NCI-H2081 treated with DMSO at 0.1 percent for 48 hours (cell line): Measurements from ENCODE around the gene MSL1.
"Not testable (repeated sequence)": the region's sequence is repeated elsewhere in the genome, so short reads cannot be mapped to it uniquely, and the experiment has no call there.

Experiments used
- DNase-seq: peaks from one replicate; lab custom pipeline; 2025; lab: John Stamatoyannopoulos, UW

The MSL1 gene

DNA sequence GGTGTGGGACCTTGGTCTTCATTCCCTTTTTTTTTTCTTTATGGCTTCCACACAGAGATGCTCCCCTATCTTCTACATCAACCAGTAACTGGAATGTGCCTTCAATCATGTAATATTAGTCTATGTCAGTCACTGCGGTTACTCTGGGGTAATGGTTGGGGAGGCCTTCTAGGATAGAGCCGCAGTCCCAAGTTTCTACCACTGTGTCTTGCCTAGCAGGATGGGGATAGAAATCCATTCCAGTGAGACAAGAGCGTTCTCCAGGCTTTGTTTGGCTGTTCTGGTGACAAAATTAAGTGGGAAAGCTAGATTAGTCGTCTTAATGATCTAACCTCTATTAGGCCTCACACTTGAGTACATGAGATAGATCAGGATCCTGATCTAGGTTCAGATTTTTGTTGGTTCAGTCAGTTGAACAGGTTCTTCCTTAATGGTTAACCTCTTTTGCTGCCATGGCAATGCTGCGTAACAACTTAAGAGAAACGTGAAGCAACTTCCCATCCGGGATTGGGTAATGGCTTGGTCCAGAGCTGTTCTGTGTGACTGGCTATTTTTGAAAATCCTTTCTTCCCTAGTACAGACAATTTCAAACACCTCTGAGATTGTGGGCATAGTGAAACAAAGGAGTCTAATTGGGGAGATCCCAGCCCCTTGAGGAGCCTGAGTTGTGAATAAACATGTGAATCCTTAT is 8.7 kb downstream of the MSL1 start:
- DNase-seq: no peak

DNA sequence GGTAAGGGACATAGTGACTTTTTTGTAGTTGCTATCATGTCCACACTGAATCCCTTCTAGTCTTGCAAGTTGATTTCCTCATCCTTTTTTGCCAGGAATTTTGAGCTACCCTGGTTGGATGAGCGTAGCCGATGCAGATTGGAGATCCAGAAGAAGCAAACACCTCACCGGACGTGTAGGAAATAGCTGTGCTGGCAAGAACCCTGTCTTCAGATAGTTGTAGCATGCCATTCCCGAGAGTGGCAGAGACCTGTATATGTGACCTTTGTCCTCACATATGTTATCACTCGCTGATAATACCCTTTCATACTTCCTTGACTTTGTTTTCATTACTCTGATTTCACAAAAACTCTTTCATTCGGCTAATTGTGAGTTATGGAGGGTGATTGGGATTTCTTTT is 12.4 kb downstream of the MSL1 start:
- no peak for DNase-seq

DNA sequence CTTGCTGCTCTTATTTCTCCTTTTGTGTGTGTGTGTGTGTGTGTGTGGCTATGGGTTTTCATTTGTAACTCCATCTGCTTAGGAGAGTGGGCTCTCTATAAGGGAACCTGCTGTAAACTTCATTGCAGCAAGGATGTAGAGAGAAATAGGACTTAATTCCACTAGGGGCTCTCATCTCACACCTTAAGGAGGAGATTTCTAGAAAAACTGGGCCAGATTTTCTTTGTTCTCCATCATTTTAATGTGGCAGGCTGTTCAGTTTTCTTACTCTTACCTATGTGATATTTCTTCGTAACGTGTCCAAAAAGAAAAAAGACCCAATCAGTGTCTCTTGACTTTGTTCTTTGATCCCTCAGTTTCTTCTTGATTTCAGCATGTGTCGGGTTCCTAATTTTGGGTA is 14.0 kb downstream of the MSL1 start:
- DNase-seq: no peak

DNA sequence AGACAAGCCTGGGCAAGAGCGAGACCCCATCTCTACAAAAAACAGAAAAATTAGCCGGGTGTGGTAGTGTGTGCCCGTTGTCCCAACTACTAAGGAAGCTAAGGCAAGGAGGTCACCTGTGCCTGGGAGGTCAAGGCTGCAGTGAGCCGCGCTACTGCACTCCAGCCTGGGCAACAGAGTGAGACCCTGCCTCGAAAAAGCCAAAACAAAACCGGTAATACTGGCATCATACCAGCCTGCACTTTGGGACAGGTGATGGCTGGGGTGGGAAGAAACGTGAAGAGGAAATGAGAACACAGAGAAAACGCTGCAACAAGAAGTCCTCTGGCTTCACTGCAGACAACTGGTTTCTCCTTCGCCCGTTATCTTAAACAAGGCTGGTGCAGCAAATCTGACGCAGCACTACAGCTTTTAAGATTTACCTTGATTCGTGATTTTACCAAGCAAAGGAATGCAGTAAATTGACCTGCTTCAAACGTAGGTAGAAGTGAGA is 17.8 kb downstream of the MSL1 start:
- no peak for DNase-seq

DNA sequence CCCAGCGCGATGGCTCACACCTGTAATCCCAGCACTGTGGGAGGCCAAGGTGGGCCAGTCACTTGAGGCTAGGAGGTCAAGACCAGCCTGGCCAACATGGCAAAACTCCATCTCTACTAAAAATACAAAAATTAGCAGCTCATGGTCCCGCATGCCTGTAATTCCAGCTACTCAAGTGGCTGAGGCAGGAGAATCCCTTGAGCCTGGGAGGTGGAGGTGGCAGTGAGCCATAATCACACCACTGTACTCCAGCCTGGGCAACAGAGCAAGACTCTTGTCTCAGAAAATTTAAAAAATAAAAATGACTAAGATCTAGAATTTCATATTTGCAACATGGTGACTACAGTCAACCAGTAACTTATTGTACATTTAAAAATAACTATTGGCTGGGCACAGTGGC is 21.4 kb downstream of the MSL1 start:
- DNase-seq: not testable (repeated sequence)

DNA sequence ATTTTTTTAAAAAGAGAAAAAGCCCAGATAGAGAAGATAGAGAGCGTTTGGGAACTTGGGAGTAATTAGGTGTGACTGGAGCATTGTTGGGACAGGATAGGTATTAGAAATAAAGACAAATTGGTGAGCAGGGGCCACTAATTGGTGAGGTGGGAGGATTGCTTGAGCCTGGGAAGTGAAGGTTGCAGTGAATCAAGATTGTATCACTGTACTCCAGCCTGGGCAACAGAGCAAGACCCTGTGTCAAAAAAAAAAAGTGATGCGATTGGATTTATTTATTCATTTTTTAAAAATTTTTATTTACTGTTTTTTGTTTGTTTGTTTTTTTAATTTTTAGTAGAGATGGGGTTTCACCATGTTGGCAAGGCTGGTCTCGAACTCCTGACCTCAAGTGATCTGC is 23.7 kb downstream of the MSL1 start:
- DNase-seq: no peak

DNA sequence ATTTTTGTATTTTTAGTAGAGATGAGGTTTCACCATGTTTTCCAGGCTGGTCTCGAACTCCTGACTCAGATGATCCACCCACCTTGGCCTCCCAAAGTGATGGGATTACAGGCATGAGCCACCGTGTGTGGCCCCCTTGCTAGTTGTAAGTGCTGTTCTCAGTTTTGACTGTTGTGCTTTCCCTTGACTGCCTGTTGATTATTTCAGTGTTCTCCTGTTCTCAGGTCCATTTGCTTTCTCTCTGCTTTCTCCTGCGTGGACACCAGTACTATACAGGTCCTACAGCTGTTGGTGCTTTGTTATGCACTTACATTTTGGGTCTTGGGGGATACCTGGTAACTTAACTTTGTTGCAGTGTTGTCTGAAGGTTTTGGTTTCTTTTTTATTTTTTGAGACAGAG is 26.8 kb downstream of the MSL1 start:
- no peak for DNase-seq

DNA sequence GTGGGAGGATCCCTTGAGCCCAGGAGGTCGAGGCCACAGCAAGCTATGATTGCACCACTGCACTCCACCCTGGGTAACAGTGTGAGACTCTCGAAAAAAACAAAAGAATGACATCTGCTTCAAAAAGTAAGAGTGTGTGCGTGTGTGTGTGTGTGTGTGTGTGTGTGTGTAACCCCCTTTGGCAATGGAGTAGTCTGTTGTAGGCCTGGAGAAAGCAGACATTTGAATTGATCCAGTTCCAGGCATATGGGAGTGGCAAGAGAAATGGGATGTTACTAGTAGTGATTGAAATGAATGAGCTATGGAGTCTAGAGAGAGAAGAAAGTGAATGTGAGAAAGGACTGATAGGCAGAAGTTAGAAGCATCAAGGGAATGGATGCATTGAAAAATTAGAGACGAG is 28.5 kb downstream of the MSL1 start:
- no peak for DNase-seq

DNA sequence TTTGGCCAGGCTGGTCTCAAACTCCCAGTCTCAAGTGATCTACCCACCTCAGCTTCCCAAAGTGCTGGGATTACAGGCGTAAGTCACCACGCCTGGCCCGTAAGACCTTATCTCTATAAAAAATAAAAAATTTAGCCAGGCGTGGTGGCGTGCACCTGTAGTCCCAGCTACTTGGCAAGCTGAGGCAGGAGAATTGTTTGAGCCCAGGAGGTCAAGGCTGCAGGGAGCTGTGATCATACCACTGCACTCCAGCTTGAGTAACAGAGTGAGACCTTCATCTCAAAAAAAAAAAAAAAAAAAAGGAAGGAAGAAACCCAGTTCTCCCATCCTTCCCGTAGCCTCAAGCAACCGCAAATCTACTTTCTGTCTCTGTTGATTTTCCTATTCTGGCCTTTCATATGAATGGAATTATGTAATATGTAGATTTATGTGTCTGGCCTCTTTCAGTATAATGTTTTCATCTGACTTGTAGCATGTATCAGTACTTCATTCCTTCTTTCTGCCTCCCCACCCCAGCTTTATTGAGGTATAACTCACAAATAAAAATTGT is 29.7 kb downstream of the MSL1 start:
- no peak for DNase-seq

DNA sequence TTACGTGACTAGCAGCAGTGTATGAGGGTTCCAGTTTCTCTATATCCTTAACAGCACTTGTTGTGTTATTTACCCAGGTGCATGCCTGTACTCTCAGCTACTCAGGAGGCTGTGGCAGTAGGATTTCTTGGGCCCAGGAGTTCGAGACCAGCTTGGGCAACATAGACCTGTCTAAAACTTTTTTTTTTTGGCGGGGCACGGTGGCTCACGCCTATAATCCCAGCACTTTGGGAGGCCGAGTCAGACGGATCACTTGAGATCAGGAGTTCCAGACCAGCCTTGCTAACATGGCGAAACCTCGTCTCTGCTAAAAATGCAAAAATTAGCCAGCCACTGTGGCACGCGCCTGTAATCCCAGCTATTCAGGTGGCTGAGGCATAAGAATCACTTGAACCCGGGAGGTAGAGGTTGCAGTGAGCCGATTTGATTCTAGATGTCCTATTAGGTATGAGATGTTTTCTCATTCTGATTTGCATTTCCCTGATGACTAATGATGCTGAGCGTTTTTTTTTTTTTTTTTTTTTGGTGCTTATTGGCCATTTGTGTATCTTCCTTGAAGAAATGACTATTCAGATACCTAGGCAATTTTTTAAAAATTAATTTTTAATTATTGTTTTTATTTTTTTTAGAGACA is 31.9 kb downstream of the MSL1 start:
- no peak for DNase-seq

DNA sequence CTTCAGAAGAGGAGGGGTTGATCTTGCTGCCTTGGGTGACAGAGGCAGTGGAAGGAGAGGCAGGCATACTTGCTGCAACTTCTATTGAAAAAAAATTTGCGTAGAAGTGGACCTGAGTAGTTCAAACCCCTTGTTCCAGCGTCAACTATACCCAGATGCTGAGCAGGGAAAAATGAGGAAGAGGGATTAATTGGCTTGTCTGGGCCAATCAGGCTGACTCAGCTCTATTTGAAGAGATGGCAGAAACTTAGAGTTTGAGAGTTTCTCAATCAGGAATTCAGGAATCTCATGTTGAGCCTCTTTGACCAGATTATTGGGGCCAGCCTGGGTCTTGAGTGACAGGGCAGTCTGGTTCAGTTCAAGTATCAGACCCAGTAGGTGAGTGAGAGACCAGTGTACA is 36.2 kb downstream of the MSL1 start:
- no peak for DNase-seq

DNA sequence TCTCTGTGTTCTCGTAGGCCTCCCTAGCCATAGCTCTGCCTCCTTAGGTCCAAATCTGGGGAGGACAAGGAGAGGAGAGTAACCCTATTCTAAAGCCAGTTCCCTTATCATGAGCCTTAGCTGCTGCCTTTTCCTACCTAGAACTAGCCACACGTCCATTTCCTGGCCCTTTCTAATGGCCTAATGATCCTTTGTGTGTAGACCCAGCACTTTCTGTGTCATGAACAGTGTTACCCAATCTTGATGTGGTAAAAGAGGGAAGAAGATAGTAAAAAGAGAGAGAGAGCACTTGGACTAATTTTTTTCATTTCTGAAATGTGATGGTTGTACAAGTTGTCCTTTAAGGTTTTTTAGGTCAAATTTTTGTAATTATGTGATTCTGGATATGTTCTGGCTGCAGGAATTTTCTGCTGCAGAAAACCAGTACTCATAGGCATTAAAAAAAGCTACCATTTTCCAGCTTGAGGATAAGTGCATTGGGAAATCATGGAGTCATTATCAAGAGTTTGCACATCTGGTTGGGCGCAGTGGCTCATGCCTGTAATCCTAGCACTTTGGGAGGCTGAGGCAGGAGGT is 36.8 kb downstream of the MSL1 start:
- DNase-seq: no peak

DNA sequence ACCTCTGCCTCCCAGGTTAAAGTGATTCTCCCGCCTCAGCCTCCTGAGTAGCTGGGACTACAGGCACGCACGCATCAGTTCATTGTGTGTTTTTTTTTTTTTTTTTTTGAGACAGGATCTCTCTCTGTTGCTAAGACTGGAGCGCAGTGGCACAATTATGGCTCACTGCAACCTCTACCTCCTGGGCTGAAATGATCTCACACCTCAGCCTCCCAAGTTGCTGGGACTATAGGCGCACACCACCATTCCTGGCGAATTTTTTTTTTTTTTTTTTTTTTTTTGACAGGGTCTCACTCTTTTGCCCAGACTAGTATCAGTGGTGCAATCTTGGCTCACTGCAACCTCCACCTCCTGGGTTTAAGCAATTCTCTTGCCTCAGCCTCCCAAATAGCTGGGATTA is 37.7 kb downstream of the MSL1 start:
- no peak for DNase-seq

DNA sequence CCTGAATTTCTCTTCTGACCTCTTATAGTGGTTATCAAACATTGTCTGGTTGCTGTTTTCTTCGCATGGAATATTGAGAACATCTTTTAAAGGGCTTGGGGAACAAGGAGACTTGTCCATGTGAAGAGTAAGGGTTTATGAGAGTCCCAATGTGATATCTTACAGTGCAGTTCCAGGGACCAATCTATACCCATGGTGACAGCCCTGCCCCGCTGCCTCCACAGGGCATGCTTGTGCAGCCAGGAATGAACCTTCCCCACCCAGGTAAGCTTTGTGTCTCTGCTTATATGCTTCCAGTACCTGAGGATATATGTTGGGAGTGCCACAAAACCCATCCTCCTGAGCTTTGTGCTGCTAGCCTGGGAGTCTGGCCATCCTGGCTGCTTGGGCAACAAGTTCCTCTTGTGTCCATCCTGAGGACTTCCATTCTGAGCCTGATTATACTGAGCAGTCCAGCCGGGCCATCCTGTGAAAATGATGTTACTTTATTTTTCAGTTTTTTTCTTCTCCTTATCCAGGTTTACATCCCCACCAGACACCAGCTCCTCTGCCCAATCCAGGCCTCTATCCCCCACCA is 46.0 kb downstream of the MSL1 start:
- DNase-seq: no peak

DNA sequence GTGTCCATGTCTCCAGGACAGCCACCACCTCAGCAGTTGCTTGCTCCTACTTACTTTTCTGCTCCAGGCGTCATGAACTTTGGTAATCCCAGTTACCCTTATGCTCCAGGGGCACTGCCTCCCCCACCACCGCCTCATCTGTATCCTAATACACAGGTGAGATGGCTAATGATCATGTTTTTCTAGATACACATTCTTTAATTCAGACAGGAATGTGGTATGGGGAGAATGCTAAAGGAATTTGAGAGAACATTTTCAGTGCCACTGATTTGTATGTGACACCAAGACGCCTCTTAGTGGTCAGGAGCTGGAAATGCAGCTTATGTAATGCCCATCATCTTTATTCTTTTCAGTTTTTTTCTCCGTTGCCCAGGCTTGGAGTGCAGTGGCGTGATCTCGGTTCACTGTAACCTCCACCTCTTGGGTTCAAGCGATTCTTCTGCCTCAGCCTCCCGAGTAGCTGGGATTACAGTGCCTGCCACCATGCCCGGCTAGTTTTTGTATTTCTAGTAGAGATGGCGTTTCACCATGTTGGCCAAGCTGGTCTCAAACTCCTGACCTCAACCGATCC is 46.6 kb downstream of the MSL1 start:
- DNase-seq: peak; percentile 11

DNA sequence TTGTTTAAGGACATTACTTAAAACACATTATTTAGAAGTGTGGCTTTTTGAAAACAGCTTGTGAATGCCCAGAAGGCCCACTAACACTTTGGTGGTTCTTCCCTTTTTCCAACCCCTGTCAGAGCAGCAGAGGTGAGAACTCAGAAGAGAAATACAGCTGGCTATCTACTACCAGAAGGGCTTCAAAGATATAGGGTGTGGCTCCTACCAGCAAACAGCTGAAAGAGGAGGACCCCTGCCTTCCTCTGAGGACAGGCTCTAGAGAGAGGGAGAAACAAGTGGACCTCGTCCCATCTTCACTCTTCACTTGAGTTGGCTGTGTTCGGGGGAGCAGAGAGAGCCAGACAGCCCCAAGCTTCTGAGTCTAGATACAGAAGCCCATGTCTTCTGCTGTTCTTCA is 48.6 kb downstream of the MSL1 start:
- DNase-seq: no peak

DNA sequence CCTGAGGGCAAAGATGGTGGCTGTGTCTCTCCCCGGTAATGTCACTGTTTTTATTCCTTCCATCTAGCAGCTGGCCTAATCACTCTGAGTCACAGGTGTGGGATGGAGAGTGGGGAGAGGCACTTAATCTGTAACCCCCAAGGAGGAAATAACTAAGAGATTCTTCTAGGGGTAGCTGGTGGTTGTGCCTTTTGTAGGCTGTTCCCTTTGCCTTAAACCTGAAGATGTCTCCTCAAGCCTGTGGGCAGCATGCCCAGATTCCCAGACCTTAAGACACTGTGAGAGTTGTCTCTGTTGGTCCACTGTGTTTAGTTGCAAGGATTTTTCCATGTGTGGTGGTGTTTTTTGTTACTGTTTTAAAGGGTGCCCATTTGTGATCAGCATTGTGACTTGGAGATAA is 50.0 kb downstream of the MSL1 start:
- no peak for DNase-seq

DNA sequence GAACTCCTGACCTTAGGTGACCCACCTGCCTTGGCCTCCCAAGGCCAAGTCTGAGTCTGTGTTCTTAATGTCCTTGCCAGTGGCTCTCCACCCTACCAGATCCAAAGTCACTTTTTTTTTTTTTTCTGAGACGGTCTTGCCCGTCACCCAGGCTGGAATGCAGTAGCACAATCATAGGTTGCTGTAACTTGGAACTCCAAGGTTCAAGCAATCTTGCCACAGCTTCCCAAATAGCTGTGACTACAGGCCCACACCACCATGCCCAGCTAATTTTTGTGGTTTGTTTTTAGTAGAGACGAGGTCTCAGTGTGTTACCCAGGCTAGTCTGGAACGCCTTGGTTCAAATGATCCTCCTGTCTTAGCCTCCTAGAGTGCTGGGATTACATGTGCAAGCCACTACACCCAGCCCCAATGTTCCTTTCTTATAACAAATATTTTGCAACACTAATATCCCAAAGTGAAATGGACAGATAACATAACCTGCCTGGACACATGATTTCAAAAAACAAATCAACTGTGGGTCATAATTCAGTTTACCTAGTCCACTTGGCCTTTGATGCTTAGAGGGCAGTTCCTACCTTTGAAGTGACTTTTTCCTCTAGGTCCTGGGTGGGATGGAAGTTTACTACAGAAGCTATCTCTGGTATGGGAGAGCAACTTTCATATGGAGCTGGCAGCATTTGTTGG is 51.5 kb downstream of the MSL1 start:
- DNase-seq: no peak

DNA sequence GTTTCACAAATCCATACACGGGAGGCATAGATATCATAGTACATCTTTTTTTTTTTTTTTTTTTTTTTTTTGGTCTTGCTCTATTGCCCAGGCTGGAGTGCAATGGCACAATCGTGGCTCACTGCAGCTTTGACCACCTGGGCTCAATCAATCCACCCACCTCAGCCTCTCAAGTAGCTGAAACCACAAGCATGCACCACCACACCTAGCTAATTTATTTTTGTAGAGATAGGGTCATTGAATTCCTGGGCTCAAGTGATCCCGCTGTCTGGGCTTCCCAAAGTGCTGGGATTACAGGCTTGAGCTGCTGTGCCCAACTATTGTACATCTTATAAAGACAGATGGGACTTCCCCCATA is 52.0 kb downstream of the MSL1 start:
- no peak for DNase-seq

DNA sequence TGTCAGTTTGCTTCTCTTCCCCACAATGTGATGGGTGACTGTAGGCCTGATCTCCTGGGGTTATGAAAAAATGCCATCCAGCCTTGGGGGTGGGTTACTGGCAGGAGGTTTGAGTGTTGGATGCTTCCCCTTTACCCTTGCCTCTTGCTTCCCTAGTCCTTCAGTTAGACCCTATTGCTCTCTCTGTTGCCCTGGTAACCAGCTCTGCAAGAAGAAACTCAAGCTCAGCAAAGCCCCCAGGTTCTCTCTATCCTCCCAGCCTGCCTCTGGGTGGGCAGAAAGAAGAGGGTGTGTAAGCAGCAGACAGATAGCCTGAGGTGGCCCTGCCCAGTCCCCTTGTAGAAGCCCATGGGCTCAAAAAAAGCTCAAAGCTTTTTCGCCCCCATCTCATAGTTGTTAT is 52.7 kb downstream of the MSL1 start:
- DNase-seq: no peak

DNA sequence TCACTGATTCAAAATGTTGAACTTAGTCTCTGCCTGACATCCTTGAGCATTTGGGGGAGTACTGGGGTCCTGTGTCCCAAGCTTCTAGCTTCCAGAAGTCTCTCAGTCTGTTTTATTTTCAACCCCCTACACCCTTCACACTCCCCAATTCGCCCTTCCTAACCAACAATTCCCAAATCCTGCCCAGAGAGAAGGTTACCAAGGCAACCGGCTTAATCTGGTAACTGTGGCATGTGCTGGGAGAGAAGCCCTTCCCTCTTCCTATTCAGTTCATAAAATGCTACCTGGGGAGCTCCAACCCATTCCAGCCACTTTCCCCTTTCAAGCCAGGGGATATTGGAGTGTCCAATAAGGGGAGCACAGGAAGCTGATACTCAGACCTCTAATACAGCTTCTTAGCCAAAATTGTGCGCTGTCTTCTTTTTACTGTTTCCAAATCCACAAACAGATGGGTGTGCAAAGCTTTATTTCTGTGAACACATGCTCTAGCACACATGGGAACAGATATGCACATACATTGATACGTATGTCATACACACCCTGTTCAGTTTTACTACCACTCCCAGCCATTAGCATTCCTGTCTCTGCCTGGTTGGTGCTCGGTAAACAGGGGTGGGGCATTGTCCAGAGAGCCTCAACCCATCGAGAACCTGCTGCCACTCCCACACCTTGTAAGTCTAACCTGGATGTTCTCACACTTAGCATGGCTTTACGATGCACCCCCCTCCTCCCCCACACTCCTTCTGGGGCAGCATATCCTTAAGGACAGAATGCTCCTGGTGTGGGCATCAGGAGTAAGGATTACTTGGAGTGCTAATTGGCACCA is 54.4 kb downstream of the MSL1 start:
- no peak for DNase-seq
